ENCODE results near the gene ZCCHC14.
A peak's percentile ranks its signal among the peaks of the same experiment; 100 is the strongest.
"Not testable (repeated sequence)": the region's sequence is repeated elsewhere in the genome, so short reads cannot be mapped to it uniquely, and the experiment has no call there.

ZCCHC14 gene

DNA sequence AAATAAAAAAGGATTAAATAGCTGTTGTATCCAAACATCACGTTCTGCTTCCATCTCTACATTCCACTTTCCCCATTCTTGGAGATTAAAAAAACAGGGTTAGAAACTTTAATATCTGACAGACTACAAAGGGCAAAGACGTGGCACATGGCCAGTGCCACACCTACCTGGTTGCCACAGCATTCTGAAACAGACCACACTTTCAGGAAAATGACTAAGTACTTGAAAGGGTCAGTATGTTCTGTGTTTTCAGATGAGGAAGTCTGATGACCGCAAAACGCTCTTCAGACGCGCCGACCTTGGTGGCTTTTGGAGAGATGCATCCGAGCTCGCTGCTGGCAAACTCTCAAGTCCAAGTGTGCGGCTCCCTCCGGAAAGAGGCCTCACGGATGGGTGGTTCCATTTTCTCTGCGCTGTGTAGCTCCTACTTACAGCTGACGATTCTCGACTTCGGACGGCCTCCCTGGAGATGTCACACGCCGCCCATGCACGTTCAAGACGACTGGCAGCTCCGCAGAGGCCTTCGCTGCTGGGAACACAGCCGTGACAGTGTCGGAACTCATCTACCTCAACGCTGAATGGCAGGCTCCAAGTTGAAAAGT is 85.2 kb downstream of the ZCCHC14 start:
- no peak for DNase-seq

GRCh38 chr16:87406495-87407088 is 86.2 kb downstream of the ZCCHC14 start:
- DNase-seq: no peak

DNA sequence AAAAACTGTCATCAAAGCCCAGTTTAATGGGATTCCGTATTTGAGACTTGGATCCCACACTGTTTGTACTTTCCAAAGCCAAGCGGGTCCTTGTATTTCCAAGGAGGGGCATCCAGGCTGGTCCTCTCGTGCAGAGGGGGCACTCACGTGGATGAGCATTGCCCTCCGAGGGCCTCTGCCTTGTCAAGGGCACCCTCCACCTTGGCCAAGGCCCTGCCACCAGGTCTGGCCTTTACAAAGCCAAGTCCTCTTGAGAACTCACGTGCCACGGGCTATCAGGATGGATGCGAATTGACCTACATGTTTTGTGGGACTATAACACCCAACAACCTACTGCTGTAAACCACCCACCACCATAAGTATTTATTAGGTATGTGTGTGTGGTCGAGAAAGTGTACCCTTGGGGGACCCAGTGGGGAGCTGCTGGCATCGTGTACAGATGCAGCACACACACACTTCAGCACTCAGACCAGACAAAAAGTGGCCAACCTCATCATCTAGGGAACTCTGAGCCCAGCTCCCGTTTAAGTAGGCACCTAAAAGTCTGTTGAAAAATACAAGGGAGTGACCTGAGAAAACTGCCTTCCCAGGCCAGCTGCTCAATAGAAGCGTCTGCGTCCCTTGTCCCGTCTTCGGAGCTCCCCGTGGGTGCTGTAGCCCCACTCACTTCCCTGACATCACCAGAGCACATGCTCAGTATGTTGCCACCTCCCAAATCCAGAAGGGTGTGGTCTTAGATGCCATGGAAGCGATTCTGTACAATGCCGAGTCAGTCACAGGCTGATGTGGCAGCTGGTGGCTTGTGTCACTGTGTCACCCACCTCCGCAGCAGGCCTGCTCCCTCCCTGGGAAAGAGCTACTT is 87.8 kb downstream of the ZCCHC14 start:
- no peak for DNase-seq

DNA sequence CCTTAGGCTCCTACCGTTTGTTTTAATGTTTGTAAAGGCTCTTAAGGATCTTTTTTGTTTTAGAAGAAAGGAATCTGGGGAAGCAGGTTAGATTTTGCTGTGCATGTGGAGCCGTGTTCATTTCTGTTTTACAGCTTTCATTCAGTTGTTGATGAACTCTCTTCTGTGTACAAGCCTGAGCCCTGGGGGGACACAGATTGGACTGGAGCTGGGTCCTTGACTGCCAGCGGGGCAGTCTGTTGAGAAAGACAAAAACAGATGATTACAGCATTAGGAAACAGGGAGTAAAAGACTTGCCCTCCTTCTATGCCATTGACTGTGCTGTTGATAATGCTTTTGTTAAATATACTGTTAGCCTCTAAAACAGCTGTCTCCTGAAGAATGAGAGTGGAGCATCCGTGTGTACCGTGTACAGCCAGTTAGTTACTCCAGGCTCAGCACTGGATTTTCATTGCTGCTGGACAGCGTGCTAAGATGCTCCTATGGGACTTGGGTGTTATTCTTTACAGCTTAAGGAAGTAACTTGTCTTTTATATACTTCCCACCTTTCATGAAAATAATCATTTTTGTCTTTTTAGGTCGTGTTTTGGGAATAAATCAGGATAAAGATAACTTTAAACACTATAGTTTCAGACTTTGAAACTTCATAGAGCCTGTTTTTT is 97.5 kb downstream of the ZCCHC14 start:
- no peak for DNase-seq

DNA sequence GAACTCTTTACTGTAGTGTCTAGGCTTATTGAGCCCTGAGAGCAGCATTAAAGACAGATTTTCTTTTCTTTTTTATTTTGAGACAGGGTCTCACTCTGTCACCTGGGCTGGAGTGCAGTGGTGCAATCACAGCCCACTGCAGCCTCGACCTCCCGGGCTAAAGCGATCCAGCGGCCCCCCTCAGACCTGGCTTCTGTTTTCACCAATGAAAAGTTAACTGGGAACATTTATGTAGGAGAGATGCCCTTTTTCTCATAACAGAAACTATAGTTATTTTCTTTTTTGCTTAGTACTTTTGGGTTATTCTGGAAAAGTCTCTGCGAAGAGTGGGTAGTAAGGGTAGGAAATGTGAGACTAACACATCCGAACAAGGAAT is 99.2 kb downstream of the ZCCHC14 start:
- no peak for DNase-seq

DNA sequence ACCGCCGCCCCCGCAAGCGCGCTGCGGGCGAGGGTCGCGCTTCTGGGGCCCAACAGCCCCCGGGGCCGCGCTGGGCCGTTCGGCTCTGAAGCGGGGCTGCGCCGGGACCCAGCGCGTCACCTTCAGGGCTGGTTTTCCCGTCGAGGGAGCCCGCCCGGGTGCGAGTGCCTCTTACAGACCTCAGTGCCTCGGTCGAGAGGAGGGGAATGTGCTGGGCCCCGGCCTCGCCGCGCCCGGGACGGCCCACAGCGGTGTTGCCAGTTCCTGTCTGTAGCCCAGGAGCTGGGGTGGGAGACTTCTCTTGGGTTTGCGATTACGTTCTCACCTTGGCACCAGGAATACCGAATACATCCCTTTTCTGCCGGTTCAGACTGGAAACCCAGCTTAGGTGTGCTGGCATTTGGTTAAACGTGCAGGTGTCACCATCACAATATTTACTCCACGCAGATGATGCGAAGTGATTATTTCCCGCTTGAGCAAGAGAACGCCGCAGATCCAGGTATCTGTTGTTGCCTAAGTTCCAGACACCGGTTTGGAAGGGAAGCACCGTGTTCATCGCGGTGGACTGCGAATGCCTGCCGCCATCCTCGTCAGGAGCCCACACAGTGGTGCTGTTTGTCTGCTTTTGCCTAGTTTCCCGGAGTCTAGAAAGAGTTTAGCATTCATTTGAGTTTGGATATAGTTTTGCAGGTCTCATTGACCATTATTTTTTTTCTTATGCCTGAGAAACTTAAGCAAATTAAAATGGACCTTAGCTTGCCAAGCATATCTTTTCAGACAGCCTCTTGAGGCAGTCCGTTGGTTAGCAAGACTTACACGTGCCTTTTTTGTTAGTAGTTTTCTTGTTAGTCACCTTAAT is 99.8 kb downstream of the ZCCHC14 start:
- DNase-seq: peak; percentile 42

GRCh38 chr16:87391950-87392820 is 100.6 kb downstream of the ZCCHC14 start, which contains the start of gene MAP1LC3B:
TSS of gene MAP1LC3B (plus strand) at chr16:87392336. CDS start at chr16:87392428, 92 bp downstream.
- peak; percentile 97 for DNase-seq

DNA sequence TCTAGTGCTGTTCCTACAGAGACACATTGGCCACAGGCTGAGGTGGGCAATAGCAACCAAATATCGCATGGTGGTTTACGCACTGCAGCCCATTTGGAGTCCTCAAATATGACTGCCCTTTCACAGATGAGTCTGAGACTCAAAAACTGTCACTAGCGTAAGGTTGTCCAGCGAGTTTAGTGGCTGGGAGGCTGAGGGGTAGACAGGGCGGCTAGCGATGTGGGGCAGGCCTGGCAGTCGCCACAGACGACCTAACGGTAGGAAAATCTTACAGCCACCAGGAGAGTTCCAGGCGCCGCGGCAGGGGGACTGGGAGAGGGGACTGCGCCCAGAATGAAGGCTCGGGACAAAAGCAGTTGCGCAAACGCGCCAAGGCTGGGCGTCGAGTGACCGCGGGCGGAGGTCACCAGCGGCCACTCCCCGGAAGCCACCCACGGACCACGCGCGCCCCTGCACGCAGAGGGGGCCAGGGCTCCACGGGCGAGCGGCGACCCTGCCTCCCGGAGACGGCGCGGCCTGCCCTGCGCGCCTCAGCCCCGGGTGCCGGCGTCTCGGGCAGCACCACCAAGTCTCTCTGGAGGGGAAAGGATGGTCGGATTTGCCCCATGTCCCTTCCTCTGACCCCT is 101.4 kb downstream of the ZCCHC14 start:
- peak; percentile 36 for DNase-seq

GRCh38 chr16:87390641-87391323 is 102.0 kb downstream of the ZCCHC14 start:
- no peak for DNase-seq

- not testable (repeated sequence) for DNase-seq
These were observed 102.9 kb downstream of the ZCCHC14 start for GRCh38 chr16:87389914-87390313.

GRCh38 chr16:87389245-87389644 is 103.6 kb downstream of the ZCCHC14 start:
- DNase-seq: no peak

- no peak for DNase-seq
These were observed 104.0 kb downstream of the ZCCHC14 start for GRCh38 chr16:87388818-87389134.

DNA sequence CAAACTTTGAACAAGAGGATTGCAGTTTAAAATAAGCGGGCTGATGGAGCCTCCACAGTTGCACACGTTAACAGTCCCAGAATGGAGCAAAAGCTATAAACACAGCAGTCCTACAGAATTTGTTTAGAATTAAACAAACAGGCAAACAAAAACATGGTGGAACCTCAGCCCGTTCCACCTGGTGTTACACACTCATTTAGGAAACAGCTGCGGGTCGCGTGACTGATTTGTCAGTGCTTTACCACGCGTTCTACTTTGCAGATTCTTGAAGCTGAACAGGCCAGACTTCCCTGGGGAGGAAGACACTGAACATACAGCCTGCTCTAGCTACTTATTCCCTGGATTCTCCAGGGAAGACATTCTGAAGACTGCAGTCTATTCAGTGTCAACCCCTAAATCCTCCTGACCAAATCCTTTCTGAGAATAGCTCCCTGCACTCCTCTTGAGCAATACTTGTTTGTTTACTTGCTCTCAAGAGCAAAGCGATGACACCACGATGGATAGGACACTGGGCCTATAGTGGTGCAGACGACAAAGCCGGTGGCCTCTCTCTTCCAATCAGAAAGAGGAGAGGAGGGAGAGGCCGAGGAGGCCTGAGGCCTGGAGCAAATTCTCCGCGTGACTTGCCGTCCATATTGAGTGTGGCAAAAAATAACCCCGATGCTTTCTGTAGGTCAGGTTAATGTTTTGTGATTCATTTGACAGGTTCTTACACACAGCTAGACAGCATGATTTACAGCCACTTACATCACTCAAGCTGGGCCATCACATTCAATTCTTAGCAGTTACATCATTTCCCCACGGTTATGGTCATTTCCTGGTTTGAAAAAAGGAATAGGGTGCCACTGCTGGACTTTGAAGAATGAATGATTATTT is 104.6 kb downstream of the ZCCHC14 start:
- peak; percentile 99 for DNase-seq

- not testable (repeated sequence) for DNase-seq
These were observed 108.0 kb downstream of the ZCCHC14 start for GRCh38 chr16:87384875-87385167.

DNA sequence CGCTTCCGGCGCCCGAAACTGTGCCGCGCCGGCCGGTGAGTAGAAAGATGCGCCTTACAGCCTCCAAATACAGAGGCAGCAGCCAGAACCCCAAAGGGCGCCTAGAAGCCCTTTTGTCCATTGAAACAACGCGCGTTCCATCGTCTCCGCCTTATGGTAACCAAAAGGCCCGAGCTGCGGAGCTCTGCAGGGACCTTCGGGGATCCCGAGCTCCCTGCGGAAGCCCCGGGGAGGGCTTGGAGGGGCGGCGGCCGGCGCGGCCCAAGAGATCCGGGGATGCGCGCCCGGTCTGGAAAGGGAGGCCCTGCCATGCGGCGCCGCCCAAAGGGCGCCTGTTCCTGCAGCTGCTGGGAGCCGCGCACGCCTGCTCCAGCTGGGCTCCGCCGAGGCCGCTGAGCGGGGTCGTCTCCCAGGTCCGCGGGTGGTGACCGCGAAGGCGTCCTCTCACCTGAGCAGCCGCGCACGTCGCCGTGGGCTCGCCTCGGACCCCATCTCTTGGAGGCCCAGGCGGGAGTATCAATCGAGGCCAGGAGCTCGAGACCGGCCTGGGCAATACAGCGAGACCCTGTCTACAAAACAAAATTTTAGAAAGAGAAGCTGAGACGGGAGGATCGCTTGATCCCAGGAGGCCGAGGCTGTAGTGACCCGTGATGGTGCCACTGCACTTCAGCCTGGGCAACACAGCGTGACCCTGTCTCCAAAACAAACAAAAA is 108.5 kb downstream of the ZCCHC14 start:
- DNase-seq: no peak

DNA sequence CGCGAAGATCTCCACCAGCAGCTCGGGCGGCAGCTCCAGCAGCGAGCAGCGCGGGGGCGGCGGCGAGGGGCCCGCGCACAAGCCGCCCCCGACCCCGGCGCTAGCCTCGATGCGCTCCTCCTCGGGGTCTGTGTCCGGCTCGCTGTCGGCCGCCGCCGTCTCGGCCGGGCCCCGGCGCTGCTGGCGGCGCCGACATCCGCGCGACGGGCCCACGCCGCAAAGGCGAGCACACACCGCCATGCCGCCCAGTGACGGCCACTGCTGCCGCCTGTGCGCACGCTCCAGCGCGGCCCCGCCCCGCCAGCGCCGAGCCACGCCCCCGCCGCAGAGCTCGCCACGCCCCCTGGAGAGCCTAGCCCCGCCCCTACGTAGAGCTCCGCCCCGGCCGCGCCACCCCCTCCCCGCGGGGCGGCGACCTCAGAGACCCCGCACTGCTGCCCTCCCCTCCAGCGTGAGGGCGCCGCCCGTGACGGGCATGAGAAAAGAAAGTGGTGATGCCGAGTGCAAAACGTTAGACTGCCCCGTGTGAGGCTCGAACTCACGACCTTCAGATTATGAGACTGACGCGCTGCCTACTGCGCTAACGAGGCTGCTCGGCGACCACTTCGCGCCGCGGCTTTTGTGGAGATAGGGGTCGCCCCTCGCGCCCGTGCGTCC is 109.2 kb downstream of the ZCCHC14 start, which contains the start of gene FBXO31:
TSS of gene FBXO31 (minus strand) at position 272 of the 657 bp plus-strand sequence. CDS start at position 240, 32 bp downstream.
- DNase-seq: peak; percentile 98

- no peak for DNase-seq
These were observed 110.6 kb downstream of the ZCCHC14 start for GRCh38 chr16:87382023-87382785.

Data from fibroblast of skin of scalp (primary cell).